GM18951 (cell line): ENCODE results near the gene PPM1A.

Experiments
- POLR2A ChIP-seq: IDR thresholded peaks from 4 replicates; pipeline ENCODE4 v1.6.1; 2011; ENCODE audit warnings: mild to moderate bottlenecking; ENCODE audit not compliant: insufficient read length, insufficient read depth; ENCODE audit errors: extremely low read depth
- in situ Hi-C: fragments of 300-500 bp; cut with MboI; formaldehyde crosslinking; loops from one replicate; pipeline ENCODE4 v1.12.0; 2022; ENCODE audit warnings: low sequenced_read_pairs, mixed read lengths, inconsistent platforms; ENCODE audit not compliant: unreplicated experiment

PPM1A gene

GRCh38 chr14:60235440-60235839 lies 13.6 kb upstream of the PPM1A start:
- in situ Hi-C loops: no loop called here
- no peak for TF ChIP-seq POLR2A

- TF ChIP-seq POLR2A: no peak
- in situ Hi-C loops: no loop called here
These were observed 10.1 kb upstream of the PPM1A start for GRCh38 chr14:60238955-60239354.

DNA sequence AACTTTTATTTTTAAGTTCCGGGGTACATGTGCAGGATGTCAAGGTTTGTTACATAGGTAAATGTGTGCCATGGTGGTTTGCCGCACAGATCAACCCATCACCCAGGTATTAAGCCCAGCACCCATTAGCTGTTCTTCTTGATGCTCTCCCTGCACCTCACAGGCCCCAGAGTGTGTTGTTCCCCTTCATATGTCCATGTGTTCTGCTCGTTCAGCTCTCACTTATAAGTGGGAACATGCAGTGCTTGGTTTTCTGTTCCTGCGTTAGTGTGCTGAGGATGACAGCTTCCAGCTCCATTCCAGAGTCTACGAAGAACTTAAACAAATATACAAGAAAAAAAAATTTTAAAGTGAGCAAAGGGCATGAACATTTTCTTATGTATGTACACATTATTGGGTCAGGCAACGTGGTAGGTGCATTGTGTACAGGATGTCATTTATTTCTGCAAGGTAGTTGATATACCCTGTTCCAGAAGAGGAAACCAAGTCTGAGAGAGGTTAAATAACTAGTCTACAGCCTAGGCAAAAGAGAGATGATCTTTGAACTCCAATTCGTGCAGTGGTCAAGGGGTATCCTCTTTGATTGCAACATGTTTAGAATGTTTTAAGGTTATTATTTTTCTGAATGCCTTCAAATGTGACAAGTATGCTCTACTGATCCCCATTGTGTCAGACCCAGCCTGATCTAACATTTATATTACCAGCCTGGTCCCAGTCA lies 8.7 kb upstream of the PPM1A start:
- in situ Hi-C loops: no loop called here
- no peak for TF ChIP-seq POLR2A

GRCh38 chr14:60241091-60241490 lies 7.9 kb upstream of the PPM1A start:
- in situ Hi-C loops: no loop called here
- no peak for TF ChIP-seq POLR2A

GRCh38 chr14:60242429-60242828 lies 6.6 kb upstream of the PPM1A start:
- no peak for TF ChIP-seq POLR2A
- in situ Hi-C loops: no loop called here

DNA sequence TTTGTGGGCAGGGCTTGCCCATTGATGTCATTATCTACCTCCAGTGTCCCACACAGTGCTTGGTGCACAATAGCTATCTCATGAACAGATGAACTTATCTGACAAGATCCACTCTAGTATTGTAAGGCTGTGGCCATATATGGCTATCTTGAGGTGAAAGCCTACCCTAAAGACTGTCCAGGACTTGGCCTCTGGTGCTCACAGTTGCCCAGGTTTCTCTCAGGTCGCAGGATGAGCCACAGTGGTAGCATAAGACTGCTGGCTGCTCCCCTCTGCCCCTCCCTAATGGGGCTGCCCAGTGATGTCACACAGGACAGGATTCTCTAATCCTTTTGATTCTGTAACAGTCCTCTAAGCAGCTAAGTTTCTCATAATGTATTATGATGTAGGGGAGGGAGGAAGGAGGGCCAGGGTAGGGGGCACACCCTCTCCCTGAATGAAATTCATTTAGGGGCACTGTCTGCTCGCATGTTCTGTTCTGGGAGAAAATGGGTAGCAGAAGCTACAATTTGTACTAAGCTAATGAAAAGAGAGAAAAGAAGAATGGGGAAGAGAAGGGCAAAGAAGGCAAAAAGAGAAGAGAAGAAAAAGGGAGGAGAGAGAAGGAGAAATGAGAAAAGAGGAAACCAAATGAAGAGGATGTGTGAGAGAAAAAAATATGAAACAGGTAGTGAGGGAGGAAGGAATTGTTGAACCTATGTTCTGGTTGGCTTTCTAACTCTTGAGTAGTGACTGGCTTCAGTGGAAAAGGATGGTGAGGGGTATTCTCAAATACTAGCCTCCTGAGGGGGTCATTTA lies 3.4 kb upstream of the PPM1A start:
- in situ Hi-C loops: no loop called here
- no peak for TF ChIP-seq POLR2A

DNA sequence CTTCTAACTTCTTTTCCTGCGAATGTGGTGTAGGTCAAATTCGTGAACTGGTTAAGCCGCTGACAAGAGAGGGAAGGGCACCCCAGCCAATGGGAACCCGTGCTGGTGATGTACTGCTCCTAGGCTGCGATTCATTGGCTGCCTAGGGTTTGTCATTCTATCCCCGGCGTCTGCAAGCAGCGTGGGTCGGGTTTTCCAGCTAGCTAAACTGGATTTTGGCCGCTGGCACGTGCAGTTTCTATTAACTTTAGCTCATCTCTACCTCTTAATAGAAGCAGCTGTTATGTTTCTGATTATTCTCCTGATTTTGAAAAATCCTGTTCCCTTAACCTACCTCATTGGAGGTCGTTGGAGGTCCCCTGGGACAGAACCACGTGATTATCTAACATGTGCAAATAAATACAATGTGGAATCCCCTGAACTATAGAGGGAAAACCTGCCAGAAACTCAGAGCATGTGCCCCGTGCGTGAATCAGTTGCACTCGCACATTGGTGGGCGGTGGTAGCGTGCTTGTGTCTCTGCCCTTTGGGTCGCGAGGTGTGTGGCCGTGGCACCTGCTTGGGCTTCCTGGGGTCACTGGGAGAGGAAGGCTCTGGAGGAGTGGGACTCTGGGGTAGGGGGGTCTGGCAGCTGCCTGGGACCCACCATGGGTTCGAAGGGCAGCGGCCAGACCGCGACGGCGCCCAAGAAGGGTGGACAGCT lies 876 bp upstream of the PPM1A start:
- TF ChIP-seq POLR2A: peak; percentile 55
- in situ Hi-C loops: no loop called here

GRCh38 chr14:60249321-60250256 lies 568 bp downstream of the PPM1A start:
- in situ Hi-C loops: no loop called here
- peak; percentile 45 for TF ChIP-seq POLR2A

- in situ Hi-C loops: no loop called here
These were observed 1.4 kb downstream of the PPM1A start for GRCh38 chr14:60250257-60251035.

GRCh38 chr14:60251877-60252276 lies 2.9 kb downstream of the PPM1A start:
- in situ Hi-C loops: no loop called here
- no peak for TF ChIP-seq POLR2A

More at GRCh38 chr14:60250257-60251035, 1.4 kb downstream of the PPM1A start:
- no peak for TF ChIP-seq POLR2A

DNA sequence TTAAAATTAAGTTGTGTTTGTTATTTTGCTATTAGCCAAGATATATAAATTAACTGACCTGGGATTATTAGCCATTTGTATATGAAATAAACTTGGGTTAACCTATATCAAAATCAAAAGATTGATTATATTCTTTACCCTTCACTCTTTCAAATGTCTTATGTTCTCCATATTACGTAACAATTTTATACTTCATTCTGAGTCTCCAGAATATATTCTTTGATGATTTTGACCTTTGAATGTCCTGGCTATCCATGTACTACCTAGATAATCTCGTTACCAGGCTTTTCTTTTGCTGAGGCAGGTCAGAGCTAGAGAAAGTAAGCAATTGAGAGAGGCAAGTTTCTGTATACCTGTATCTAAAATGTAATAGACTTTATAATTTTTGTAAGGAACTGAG lies 3.6 kb downstream of the PPM1A start:
- TF ChIP-seq POLR2A: no peak
- in situ Hi-C loops: no loop called here

DNA sequence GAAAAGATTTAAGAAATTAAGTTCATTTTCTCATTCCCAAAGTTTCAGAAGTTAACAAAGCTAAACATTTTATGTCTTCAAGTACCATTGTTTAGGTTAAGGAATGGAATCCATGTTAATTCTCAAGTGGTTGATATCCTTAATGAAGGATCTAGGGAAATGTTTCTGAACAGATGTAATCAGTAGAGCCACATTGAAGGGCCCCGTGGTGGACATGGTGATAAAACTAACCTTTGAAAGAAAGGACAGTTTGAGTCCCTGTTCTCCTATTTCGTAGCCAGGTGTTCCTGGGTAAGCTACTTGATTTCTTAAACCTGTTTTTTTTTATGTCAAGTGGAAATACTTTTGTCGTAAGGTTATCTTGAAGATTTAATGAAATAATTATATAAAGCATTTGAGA lies 4.6 kb downstream of the PPM1A start:
- in situ Hi-C loops: no loop called here
- no peak for TF ChIP-seq POLR2A
